A673 (cell line): ENCODE measurements around the gene KIAA1191. TPM values are rescaled to one million over a fixed set of nuclear protein-coding genes. Genes with fewer than 3 reads are reported as not detected.

Experiments used
- BruUV-seq: library from RNA; stranded (reverse); fragments of 400-500 nt; replicated peaks from 2 replicates; lab custom pipeline; 2021; lab: Mats Ljungman, UMichigan
- CTCF ChIA-PET: fragments of 300-600 bp; sonication (Branson Sonifier 250); formaldehyde crosslinking; loops from one replicate; lab custom pipeline; 2022; ENCODE audit warnings: antibody characterized with exemption; lab: Charles Lee
- POLR2A ChIA-PET: fragments of 300-600 bp; sonication (Branson Sonifier 250); formaldehyde crosslinking; loops from one replicate; lab custom pipeline; 2022; ENCODE audit warnings: antibody characterized with exemption; ENCODE audit not compliant: low non-redundant PET; lab: Charles Lee
- DNase-seq: peaks from one replicate; pipeline ENCODE4 v3.0.0-alpha.2; 2015; ENCODE audit warnings: low spot score
- H3K27ac ChIP-seq: fragments of 200-600 bp; sonication (generic); 2 replicates; pipeline ENCODE4 v1.5.1; 2016; ENCODE audit warnings: mixed run types, low read depth, mild to moderate bottlenecking, mixed read lengths, antibody characterized with exemption, low read length; ENCODE audit not compliant: poor library complexity, severe bottlenecking
- H3K27me3 ChIP-seq: fragments of 200-600 bp; sonication (generic); replicated peaks from 2 replicates; pipeline ENCODE4 v1.6.1; 2017; ENCODE audit warnings: mixed run types, low read depth, mild to moderate bottlenecking, mixed read lengths, antibody characterized with exemption, low read length; ENCODE audit not compliant: insufficient read depth, poor library complexity
- H3K36me3 ChIP-seq: fragments of 200-600 bp; sonication (generic); 2 replicates; pipeline ENCODE4 v1.6.1; 2016; ENCODE audit warnings: mixed run types, mild to moderate bottlenecking, mixed read lengths, antibody characterized with exemption, low read length; ENCODE audit not compliant: insufficient read depth, poor library complexity, severe bottlenecking
- H3K4me1 ChIP-seq: fragments of 200-600 bp; sonication (generic); 2 replicates; pipeline ENCODE4 v1.6.1; 2017; ENCODE audit warnings: mixed run types, mild to moderate bottlenecking, mixed read lengths, antibody characterized with exemption, low read length; ENCODE audit not compliant: insufficient read depth, poor library complexity, severe bottlenecking
- H3K4me3 ChIP-seq: fragments of 200-600 bp; sonication (generic); 2 replicates; pipeline ENCODE4 v1.5.1; 2016; ENCODE audit warnings: low read depth, mixed run types, mild to moderate bottlenecking, mixed read lengths, low read length; ENCODE audit not compliant: poor library complexity, severe bottlenecking
- H3K9me3 ChIP-seq: fragments of 200-600 bp; sonication (generic); 2 replicates; pipeline ENCODE4 v1.6.1; 2016; ENCODE audit warnings: mixed run types, low read depth, mild to moderate bottlenecking, mixed read lengths, antibody characterized with exemption, low read length; ENCODE audit not compliant: poor library complexity, severe bottlenecking
- CTCF ChIP-seq: fragments of 300-800, 200-600 bp; sonication (generic); conservative IDR thresholded peaks from 2 replicates; pipeline ENCODE4 v1.5.1; 2017; ENCODE audit warnings: low read depth, mild to moderate bottlenecking, antibody characterized with exemption, low read length, moderate library complexity, mixed read lengths
- EZH2 ChIP-seq: fragments of 200-600 bp; sonication (generic); IDR thresholded peaks from 2 replicates; pipeline ENCODE4 v1.6.1; 2017; ENCODE audit warnings: borderline replicate concordance, low read depth, mild to moderate bottlenecking, mixed read lengths, antibody characterized with exemption, low read length; ENCODE audit not compliant: poor library complexity, severe bottlenecking
- intact Hi-C: fragments of 100-400 bp; cut with micrococcal nuclease; formaldehyde crosslinking; loops from one replicate; pipeline ENCODE4 v1.10.0; 2022; ENCODE audit not compliant: unreplicated experiment
- total RNA-seq: library from RNA; stranded (reverse); gene quantifications from 2 replicates; pipeline ENCODE4 v1.2.3, GENCODE V29; 2021

KIAA1191 gene
- total RNA-seq, 1 experiment from 2014 or later = 99.3 TPM

- intact Hi-C loops = no loop called here
- CTCF ChIA-PET = no interaction called here
- Histone ChIP-seq H3K27ac (no peak overlapping the region), H3K4me3 (no peak overlapping the region), H3K4me1 (no peaks in the 10 kb centered on the region), H3K36me3 (no peaks in the 10 kb centered on the region), H3K27me3 (no peaks in the 10 kb centered on the region), H3K9me3 (no peaks in the 10 kb centered on the region)
- DNase-seq = no peak
- POLR2A ChIA-PET = no interaction called here
- no TSS peak for BruUV-seq
- no peak for TF ChIP-seq CTCF
Observed at GRCh38 chr5:176400382-176401156, 39.0 kb upstream of the KIAA1191 start.

- intact Hi-C loops = no loop called here
- no peak for DNase-seq
- TF ChIP-seq EZH2 = no peak
- BruUV-seq = no TSS peak
- Histone ChIP-seq H3K4me3 (no peak overlapping the region), H3K36me3 (no peaks in the 10 kb centered on the region), H3K9me3 (no peaks in the 10 kb centered on the region), H3K4me1 (no peaks in the 10 kb centered on the region), H3K27ac (no peak overlapping the region), H3K27me3 (no peaks in the 10 kb centered on the region)
- POLR2A ChIA-PET = no interaction called here
- CTCF ChIA-PET = no interaction called here
Observed at GRCh38 chr5:176397736-176398420, 36.3 kb upstream of the KIAA1191 start.

DNA sequence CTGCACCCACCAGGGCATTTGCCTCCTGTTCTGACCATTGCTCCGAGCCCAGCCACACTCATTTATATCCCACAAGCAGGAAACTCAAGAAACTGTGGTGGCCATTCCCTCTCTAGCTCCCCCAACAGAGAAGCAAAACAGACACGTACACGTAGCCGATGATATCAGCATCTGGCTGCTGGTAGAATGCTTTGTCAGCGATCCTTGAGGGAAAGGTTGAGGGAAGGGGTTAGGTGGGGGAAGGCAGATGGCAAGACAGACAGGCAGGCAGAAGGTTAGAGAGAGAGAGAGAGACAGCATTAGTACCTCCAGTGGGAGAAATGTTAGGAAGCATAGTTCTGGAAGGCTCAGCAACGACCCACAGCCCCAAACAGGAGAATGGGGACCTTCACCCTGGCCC is 34.8 kb upstream of the KIAA1191 start:
- Histone ChIP-seq H3K4me3 (no peak overlapping the region), H3K9me3 (no peaks in the 10 kb centered on the region), H3K27ac (no peak overlapping the region), H3K4me1 (no peaks in the 10 kb centered on the region), H3K27me3 (no peaks in the 10 kb centered on the region), H3K36me3 (no peaks in the 10 kb centered on the region)
- ChIA-PET POLR2A (no interaction called here), CTCF (no interaction called here)
- intact Hi-C loops = no loop called here
- no peak for TF ChIP-seq CTCF
- no peak for TF ChIP-seq EZH2
- BruUV-seq = no TSS peak
- peak; percentile 12 for DNase-seq
